Loucy (cell line): ENCODE data around the gene NSMCE1.

Experiments used
- CTCF ChIP-seq: fragments of 200-600 bp; sonication (generic); conservative IDR thresholded peaks from 2 replicates; pipeline ENCODE4 v1.5.1; 2014; ENCODE audit warnings: mild to moderate bottlenecking, antibody characterized with exemption, low read length
- EZH2phosphoT487 ChIP-seq: fragments of 200-600 bp; IDR thresholded peaks from 2 replicates; pipeline ENCODE4 v1.6.1; 2018; ENCODE audit warnings: antibody characterized with exemption, mild to moderate bottlenecking, moderate library complexity, borderline replicate concordance

- TF ChIP-seq CTCF (no peak), EZH2phosphoT487 (no peak)
These were observed 4.7 kb upstream of the NSMCE1 start for GRCh38 chr16:27273330-27273669.
